HepG2 (cell line): Measurements from ENCODE around the gene CFAP99. TPM values are rescaled to one million over a fixed set of nuclear protein-coding genes. Genes with fewer than 3 reads are reported as not detected.

Experiments used
- DR1 ChIP-seq: sonication (generic); formaldehyde crosslinking; IDR thresholded peaks from 2 replicates; pipeline ENCODE4 v1.8.0; 2021; ENCODE audit warnings: mild to moderate bottlenecking, missing genetic modification reagents, inconsistent platforms
- HNF4A ChIP-seq: sonication (generic); formaldehyde crosslinking; IDR thresholded peaks from 2 replicates; pipeline ENCODE4 v1.4.0; 2020; ENCODE audit warnings: missing genetic modification reagents
- IRF2 ChIP-seq: IDR thresholded peaks from 2 replicates; pipeline ENCODE4 v1.6.1; 2018; ENCODE audit warnings: missing genetic modification reagents, missing compliant biosample characterization
- NR2F1 ChIP-seq, 2 experiments: fragments of 450-650 bp in 1 of 2; formaldehyde crosslinking in 1 of 2; IDR thresholded peaks; 2 replicates each; pipeline versions ENCODE4 v1.5.0 to v1.6.1; 2016 to 2020; ENCODE audit warnings: mild to moderate bottlenecking in 1 of 2, missing compliant biosample characterization in 1 of 2, missing genetic modification reagents in 1 of 2, moderate library complexity in 1 of 2
- TEAD2 ChIP-seq: sonication (generic); formaldehyde crosslinking; IDR thresholded peaks from 2 replicates; pipeline ENCODE4 v1.9.0; 2021; ENCODE audit warnings: missing genetic modification reagents
- ZMYM4 ChIP-seq: sonication (generic); formaldehyde crosslinking; IDR thresholded peaks from 2 replicates; pipeline ENCODE4 v1.8.1; 2023; ENCODE audit warnings: mild to moderate bottlenecking, missing genetic modification reagents
- ZNF660 ChIP-seq: sonication (generic); formaldehyde crosslinking; IDR thresholded peaks from 2 replicates; pipeline ENCODE4 v1.5.1; 2020; ENCODE audit warnings: mild to moderate bottlenecking, low read depth, missing genetic modification reagents, borderline replicate concordance
- ZNF724P ChIP-seq: sonication (generic); formaldehyde crosslinking; IDR thresholded peaks from 2 replicates; pipeline ENCODE4 v1.8.0; 2022; ENCODE audit warnings: missing genetic modification reagents, borderline replicate concordance
- polyA plus RNA-seq, 8 experiments: library from polyadenylated mRNA; depleted of rRNA in 3 of 8; stranded (reverse) in 7 of 8; unstranded in 1 of 8; fragments of >200 nt; fragmentation: Illumina TruSeq in 4 of 8; extraction: Trizol in 4 of 8; gene quantifications; 2 replicates each; pipeline versions ENCODE4 v1.2.1 to v1.2.3, GENCODE V29; 2011 to 2016; ENCODE audit warnings: low read depth in 4 of 8, missing spikeins in 1 of 8, mixed read lengths in 1 of 8; ENCODE audit not compliant: insufficient read depth in 1 of 8
- total RNA-seq, 5 experiments: library from RNA; depleted of rRNA; stranded (reverse); fragments of >200 nt; fragmentation: Illumina TruSeq; extraction: Trizol; gene quantifications; 2 replicates each; pipeline ENCODE4 v1.2.3, GENCODE V29; 2016; ENCODE audit warnings: low read depth in 1 of 5
- TF ChIP-seq, protein P1 (sequence below): sonication (generic); formaldehyde crosslinking; IDR thresholded peaks from 2 replicates; pipeline ENCODE4 v1.5.0; 2020; ENCODE audit warnings: mild to moderate bottlenecking, missing genetic modification reagents, borderline replicate concordance
- TF ChIP-seq, protein P2 (sequence below): sonication (generic); formaldehyde crosslinking; IDR thresholded peaks from 2 replicates; pipeline ENCODE4 v1.4.0; 2020; ENCODE audit warnings: low read depth, missing genetic modification reagents
- TF ChIP-seq, protein P3 (sequence below): sonication (generic); formaldehyde crosslinking; IDR thresholded peaks from 2 replicates; pipeline ENCODE4 v1.5.0; 2020; ENCODE audit warnings: missing genetic modification reagents

The CFAP99 gene
- total and polyA plus RNA-seq, 2 of the 13 experiments (the other 11 are each of a cell fraction or from before 2014, with no cell fraction given): not detected

DNA sequence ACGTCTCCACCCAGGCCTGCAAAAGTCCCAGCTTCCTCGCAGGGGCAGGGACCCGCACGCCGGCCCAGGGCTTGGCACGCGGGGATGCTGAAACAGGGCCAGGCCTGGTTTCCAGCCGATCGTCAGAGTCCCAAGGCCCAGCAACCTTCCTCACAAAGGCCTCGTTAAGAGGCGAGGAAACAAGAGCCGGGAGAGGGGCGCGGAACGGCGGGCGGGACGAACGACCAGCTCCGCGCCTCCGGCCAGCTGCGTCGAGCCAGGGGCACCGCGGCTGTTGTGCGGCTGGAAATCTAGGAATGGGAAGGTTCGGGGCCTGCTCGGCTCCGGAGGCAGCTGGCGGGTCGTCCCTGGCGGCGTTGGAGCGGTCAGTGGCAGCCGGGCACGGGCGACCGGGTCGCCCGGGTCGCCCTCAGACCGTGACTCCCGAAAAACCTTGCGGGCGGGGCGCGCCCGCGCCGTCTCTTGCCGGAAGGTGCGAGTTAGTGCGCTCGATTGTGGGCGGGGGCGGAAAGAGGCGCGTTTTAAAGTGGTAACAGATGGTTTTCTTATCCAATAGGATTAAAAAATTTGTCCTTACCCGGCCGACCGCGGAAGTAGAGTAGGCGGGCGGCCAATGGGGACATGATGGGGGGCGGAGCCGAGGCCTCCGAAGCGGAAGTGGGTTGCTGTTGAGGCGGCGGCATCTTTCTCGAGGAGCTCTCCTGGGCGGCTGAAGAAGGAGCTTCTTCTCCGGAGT, 49.9 kb downstream of the CFAP99 start, which contains the start of gene RNF4 (continued):
- TF ChIP-seq, protein P1, sequence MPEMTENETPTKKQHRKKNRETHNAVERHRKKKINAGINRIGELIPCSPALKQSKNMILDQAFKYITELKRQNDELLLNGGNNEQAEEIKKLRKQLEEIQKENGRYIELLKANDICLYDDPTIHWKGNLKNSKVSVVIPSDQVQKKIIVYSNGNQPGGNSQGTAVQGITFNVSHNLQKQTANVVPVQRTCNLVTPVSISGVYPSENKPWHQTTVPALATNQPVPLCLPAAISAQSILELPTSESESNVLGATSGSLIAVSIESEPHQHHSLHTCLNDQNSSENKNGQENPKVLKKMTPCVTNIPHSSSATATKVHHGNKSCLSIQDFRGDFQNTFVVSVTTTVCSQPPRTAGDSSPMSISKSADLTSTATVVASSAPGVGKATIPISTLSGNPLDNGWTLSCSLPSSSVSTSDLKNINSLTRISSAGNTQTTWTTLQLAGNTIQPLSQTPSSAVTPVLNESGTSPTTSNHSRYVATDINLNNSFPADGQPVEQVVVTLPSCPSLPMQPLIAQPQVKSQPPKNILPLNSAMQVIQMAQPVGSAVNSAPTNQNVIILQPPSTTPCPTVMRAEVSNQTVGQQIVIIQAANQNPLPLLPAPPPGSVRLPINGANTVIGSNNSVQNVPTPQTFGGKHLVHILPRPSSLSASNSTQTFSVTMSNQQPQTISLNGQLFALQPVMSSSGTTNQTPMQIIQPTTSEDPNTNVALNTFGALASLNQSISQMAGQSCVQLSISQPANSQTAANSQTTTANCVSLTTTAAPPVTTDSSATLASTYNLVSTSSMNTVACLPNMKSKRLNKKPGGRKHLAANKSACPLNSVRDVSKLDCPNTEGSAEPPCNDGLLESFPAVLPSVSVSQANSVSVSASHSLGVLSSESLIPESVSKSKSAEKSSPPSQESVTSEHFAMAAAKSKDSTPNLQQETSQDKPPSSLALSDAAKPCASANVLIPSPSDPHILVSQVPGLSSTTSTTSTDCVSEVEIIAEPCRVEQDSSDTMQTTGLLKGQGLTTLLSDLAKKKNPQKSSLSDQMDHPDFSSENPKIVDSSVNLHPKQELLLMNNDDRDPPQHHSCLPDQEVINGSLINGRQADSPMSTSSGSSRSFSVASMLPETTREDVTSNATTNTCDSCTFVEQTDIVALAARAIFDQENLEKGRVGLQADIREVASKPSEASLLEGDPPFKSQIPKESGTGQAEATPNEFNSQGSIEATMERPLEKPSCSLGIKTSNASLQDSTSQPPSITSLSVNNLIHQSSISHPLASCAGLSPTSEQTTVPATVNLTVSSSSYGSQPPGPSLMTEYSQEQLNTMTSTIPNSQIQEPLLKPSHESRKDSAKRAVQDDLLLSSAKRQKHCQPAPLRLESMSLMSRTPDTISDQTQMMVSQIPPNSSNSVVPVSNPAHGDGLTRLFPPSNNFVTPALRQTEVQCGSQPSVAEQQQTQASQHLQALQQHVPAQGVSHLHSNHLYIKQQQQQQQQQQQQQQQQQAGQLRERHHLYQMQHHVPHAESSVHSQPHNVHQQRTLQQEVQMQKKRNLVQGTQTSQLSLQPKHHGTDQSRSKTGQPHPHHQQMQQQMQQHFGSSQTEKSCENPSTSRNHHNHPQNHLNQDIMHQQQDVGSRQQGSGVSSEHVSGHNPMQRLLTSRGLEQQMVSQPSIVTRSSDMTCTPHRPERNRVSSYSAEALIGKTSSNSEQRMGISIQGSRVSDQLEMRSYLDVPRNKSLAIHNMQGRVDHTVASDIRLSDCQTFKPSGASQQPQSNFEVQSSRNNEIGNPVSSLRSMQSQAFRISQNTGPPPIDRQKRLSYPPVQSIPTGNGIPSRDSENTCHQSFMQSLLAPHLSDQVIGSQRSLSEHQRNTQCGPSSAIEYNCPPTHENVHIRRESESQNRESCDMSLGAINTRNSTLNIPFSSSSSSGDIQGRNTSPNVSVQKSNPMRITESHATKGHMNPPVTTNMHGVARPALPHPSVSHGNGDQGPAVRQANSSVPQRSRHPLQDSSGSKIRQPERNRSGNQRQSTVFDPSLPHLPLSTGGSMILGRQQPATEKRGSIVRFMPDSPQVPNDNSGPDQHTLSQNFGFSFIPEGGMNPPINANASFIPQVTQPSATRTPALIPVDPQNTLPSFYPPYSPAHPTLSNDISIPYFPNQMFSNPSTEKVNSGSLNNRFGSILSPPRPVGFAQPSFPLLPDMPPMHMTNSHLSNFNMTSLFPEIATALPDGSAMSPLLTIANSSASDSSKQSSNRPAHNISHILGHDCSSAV: no peak
- no peak for TF ChIP-seq ZNF660 (CRISPR knock-in tag)
- 0 out of 2 replicates have a peak, but pooled peaks have one; percentile 6 for TF ChIP-seq ZNF724P
- TF ChIP-seq DR1 (CRISPR knock-in tag): no peak
- TF ChIP-seq HNF4A (CRISPR knock-in tag): peak; percentile 7; the same call in 1 of the 2 replicates
- peak; percentile 46; the same call in 1 of the 2 replicates for TF ChIP-seq ZMYM4 (CRISPR knock-in tag)
- TF ChIP-seq IRF2 (CRISPR knock-in tag): peak; percentile 8; the same call in 1 of the 2 replicates
- TF ChIP-seq, protein P2, sequence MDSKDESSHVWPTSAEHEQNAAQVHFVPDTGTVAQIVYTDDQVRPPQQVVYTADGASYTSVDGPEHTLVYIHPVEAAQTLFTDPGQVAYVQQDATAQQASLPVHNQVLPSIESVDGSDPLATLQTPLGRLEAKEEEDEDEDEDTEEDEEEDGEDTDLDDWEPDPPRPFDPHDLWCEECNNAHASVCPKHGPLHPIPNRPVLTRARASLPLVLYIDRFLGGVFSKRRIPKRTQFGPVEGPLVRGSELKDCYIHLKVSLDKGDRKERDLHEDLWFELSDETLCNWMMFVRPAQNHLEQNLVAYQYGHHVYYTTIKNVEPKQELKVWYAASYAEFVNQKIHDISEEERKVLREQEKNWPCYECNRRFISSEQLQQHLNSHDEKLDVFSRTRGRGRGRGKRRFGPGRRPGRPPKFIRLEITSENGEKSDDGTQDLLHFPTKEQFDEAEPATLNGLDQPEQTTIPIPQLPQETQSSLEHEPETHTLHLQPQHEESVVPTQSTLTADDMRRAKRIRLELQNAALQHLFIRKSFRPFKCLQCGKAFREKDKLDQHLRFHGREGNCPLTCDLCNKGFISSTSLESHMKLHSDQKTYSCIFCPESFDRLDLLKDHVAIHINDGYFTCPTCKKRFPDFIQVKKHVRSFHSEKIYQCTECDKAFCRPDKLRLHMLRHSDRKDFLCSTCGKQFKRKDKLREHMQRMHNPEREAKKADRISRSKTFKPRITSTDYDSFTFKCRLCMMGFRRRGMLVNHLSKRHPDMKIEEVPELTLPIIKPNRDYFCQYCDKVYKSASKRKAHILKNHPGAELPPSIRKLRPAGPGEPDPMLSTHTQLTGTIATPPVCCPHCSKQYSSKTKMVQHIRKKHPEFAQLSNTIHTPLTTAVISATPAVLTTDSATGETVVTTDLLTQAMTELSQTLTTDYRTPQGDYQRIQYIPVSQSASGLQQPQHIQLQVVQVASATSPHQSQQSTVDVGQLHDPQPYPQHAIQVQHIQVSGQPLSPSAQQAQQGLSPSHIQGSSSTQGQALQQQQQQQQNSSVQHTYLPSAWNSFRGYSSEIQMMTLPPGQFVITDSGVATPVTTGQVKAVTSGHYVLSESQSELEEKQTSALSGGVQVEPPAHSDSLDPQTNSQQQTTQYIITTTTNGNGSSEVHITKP (CRISPR knock-in tag): no peak
- 0 out of 4 replicates have a peak, but pooled peaks of 1 of the 2 experiments have one; percentile 22 for TF ChIP-seq NR2F1 (CRISPR knock-in tag; IDR thresholded peaks at IDR 0.05)
- TF ChIP-seq, protein P3, sequence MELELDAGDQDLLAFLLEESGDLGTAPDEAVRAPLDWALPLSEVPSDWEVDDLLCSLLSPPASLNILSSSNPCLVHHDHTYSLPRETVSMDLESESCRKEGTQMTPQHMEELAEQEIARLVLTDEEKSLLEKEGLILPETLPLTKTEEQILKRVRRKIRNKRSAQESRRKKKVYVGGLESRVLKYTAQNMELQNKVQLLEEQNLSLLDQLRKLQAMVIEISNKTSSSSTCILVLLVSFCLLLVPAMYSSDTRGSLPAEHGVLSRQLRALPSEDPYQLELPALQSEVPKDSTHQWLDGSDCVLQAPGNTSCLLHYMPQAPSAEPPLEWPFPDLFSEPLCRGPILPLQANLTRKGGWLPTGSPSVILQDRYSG (CRISPR knock-in tag): peak; percentile 63; the same call in 1 of the 2 replicates
- TF ChIP-seq TEAD2 (CRISPR knock-in tag): 0 out of 2 replicates have a peak, but pooled peaks have one; percentile 55
